GM10248 (cell line): Measurements from ENCODE around the gene RNF115.
"Not testable (repeated sequence)": the region's sequence is repeated elsewhere in the genome, so short reads cannot be mapped to it uniquely, and the experiment has no call there.

Experiments
- CTCF ChIA-PET: fragments of 300-600 bp; sonication (Branson Sonifier 250); formaldehyde crosslinking; extraction: SDS; loops from one replicate; lab custom pipeline; 2021; ENCODE audit warnings: antibody characterized with exemption; lab: Yijun Ruan, JAX
- POLR2A ChIA-PET: fragments of 350-650 bp; sonication (Branson Sonifier 250); formaldehyde crosslinking; extraction: SDS; loops from one replicate; lab custom pipeline; 2020; ENCODE audit warnings: antibody characterized with exemption; lab: Yijun Ruan, JAX
- DNase-seq: peaks from one replicate; pipeline ENCODE4 v3.0.0; 2012; ENCODE audit errors: extremely low spot score
- TF ChIP-seq, protein P1 (sequence below): IDR thresholded peaks from 2 replicates; pipeline ENCODE4 v1.5.1; 2012; ENCODE audit warnings: mild to moderate bottlenecking, low read depth; ENCODE audit errors: extremely low read depth, missing control alignments, control extremely low read depth

Gene RNF115

DNA sequence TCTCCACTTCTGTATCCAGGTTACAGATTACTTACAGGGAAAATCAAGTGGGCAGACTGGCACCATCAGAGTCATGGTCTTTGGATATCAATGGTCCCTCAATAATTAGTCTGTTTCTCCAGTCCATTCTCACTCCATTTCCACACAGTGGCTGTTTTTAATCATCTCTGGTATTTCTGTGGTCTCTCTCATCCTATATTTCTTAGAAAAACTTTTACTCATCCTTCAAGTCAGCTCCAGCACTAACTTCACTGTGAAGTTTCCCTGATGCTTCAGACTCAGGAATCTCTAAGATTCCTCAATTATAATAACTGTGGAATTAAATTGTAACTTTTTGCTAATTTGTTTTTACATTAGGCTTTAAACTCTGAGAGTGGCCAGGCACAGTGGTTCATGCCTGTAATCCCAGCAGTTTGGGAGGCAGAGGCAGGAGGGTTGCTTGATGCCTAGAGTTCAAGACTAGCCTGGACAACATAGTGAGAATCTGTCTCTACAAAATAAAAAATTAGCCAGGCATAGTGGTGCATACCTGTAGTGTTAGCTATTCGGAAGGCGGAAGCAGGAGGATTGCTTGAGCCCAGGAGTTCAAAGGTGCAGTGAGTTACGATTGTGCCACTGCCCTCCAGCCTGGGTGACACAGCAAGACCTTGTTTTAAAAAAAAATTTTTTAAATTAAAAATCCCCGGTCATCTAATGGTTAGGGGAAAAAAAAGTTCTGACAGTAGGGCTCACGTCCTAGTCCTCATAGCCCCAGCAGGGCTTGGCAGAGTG lies 94.0 kb downstream of the RNF115 start:
- no peak for DNase-seq
- POLR2A ChIA-PET = no interaction called here

DNA sequence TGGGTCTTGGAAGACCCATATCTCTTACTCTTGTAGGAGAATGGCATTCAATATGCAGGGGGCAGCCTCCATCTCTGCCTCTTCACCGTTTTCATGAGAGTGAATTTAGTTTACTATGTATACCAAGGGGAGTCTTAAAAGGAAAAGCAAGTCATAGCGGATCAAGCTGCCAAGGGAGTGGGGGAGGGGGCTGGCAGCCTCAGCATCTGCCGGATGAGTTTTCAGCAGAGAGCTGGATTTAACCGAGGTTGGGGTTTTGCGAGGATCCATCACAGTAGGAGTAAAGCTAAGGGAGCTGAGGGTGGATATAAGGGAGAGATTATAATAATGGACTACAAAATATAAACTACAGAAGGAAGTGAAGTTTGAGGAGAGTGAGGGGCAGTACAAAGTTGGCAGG lies 94.7 kb downstream of the RNF115 start:
- TF ChIP-seq, protein P1, sequence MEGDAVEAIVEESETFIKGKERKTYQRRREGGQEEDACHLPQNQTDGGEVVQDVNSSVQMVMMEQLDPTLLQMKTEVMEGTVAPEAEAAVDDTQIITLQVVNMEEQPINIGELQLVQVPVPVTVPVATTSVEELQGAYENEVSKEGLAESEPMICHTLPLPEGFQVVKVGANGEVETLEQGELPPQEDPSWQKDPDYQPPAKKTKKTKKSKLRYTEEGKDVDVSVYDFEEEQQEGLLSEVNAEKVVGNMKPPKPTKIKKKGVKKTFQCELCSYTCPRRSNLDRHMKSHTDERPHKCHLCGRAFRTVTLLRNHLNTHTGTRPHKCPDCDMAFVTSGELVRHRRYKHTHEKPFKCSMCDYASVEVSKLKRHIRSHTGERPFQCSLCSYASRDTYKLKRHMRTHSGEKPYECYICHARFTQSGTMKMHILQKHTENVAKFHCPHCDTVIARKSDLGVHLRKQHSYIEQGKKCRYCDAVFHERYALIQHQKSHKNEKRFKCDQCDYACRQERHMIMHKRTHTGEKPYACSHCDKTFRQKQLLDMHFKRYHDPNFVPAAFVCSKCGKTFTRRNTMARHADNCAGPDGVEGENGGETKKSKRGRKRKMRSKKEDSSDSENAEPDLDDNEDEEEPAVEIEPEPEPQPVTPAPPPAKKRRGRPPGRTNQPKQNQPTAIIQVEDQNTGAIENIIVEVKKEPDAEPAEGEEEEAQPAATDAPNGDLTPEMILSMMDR = no peak
- ChIA-PET POLR2A (no interaction called here), CTCF (interaction anchor here (1.0 to 2.5 kb wide), 3 partner anchors 9 to 11 kb away, joined by 3 to 6 read pairs (median 5); partner anchors contain the start of gene CD160)
- DNase-seq = no peak

More for the DNA sequence above, 94.0 kb downstream of the RNF115 start:
- TF ChIP-seq, protein P1 = no peak
- CTCF ChIA-PET = interaction anchor here (1.2 to 2.5 kb wide), 4 partner anchors 8 to 11 kb away, joined by 3 to 6 read pairs (median 5); partner anchors contain the start of gene CD160

DNA sequence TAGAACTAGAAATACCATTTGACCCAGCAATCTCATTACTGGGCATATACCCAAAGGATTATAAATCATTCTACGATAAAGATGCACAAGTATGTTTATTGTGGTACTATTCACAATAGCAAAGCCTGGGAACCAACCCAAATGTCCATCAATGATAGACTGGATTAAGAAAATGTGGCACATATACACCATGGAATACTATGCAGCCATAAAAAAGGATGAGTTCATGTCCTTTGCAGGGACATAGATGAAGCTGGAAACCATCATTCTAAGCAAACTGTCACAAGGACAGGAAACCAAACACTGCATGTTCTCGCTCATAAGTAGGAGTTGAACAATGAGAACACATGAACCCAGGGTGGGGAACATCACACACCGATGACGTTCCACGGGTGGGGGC lies 97.7 kb downstream of the RNF115 start:
- DNase-seq, POLR2A ChIA-PET: not testable (repeated sequence)
- CTCF ChIA-PET = interaction anchor here (0.8 kb wide), 1 partner anchor 23 kb away, joined by 3 read pairs; no protein-coding TSS in a partner anchor

DNA sequence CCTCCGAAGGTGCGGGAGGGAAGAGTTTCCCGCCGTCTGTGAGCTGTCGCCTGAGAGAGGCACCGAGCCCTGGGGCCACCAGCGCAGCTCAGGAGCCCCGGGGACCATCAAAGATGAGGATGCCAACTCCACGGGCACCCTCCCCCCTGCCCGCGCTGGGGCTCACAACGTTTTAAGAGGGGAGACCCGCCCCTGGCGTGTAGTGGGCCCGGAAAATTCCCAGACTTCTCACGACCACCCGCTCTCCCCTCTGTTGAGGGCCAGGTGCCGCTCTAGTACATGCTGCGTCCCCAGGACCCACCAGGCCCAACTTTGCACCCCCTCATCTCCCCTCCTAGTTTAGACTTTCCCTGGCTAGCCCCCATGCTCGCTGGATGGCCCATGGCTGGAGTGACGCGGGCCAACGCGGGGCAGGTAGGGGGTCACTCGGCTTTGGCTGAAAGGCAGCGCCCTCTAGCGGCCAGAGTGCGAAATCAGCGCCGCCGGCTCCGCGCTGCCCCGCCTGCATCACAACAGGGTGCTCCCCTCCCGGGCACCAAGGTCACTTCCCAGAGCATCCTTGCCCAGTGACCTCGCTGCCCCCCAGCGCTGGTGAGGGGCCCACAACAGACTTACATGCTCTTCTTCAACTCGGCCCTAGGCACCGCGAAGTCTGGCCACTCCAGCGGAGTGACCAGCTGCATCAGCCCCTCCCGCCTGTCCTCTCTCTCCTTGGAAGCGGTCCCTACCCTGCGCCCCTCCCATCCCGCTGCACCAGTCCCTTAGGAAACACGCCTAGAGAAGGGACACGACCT lies 102.8 kb downstream of the RNF115 start:
- TF ChIP-seq, protein P1 = peak; percentile 93
- ChIA-PET POLR2A (no interaction called here), CTCF (interaction anchor here (0.6 to 3.3 kb wide), 26 partner anchors 8 to 243 kb away, joined by 3 to 59 read pairs (median 4); partner anchors contain the start of genes ANKRD34A, PDZK1 and POLR3GL)
- DNase-seq = peak; percentile 82

DNA sequence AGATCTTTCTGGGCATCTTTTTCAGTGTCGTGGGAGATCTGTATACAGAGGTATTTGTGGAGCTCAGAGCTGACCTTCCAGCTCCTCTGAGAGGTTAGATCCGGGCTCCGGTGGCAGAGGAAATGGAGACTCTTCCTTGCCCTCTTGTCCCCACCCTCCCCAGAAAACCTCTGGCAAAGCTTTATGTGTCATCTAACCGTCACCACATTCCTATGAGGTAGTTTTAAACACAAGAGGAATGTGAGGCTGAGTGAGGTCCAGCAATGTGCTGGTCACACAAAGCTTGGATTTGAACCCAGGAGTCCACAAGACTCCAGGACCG lies 103.4 kb downstream of the RNF115 start:
- CTCF ChIA-PET = interaction anchor here (0.6 to 3.3 kb wide), 21 partner anchors 9 to 244 kb away, joined by 3 to 59 read pairs (median 4); partner anchors contain the start of genes ANKRD34A, PDZK1 and POLR3GL
- POLR2A ChIA-PET = no interaction called here
- no peak for DNase-seq
- TF ChIP-seq, protein P1 = no peak

DNA sequence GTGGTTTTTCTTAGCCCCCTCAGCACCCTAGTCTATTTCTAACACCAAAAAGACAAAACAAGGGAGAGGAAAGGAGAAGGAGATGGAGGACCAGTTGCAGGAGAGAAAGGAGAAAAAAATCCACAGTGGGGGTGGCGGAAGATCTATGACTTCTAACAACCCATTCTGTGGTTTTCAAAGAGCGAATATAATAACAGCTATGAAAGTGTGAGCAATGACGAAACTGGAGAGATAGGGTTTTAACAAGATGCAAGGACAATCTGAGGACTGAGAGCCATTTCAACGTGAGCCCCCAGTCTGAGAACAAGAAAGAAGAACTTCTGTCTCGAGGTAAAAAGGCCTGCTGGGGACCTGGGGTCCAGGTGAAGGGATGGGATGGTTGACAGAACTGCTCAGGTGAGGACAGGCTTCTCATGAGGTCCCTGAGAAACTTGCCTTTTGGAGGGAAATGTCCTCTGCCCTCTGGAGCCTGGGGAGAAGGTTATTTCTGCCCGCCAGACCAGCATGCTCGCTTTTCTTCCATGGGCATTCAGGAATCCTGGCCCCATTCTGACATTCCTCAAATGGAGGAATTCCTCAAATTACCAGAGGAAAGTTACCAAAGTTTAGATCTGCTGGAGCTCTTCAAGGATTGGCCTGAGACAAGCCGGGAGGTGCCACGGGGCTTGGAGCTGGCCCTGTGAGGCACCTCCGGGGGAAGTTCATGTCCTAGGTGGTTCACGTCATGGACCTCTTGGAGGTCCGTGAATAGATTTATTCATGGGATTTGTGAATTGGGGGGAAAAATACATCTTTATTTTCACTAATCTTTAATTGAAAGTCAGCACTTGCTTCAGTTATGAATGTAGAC lies 104.4 kb downstream of the RNF115 start, which contains the start of gene CD160:
CD160 (plus strand) TSS at position 270 of the 850 bp plus-strand sequence. CDS start 8,829 bp downstream, outside the sequence.
- ChIA-PET CTCF (interaction anchor here (0.9 to 3.3 kb wide), 9 partner anchors 11 to 126 kb away, joined by 3 to 59 read pairs (median 4); partner anchors contain the start of genes NUDT17 and PDZK1), POLR2A (no interaction called here)
- TF ChIP-seq, protein P1 = no peak
- peak; percentile 45 for DNase-seq

DNA sequence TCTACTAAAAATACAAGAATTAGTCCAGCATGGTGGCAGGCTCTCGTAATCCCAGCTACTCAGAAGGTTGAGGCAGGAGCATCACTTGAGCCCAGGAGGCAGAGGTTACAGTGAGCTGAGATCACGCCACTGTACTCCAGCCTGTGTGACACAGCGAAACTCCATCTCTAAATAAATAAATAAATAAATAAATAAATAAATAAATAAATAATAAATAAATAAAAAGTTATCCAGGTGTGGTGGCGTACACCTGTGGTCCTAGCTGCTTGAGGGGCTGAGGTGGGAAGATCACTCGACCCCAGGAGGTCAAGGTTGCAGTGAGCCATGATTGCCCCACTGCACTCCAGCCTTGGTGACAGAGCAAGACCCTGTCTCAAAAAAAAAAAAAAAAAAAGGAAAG lies 105.4 kb downstream of the RNF115 start:
- DNase-seq, POLR2A ChIA-PET: not testable (repeated sequence)
- CTCF ChIA-PET = interaction anchor here (1.0 to 1.8 kb wide), 4 partner anchors 9 to 15 kb away, joined by 3 to 6 read pairs (median 4); no protein-coding TSS in a partner anchor
